WI38 (cell line): Measurements from ENCODE around the gene NRTN.

ENCODE experiments used
- H3K4me3 ChIP-seq: 2 replicates; pipeline ENCODE4 v1.5.1; 2011; ENCODE audit warnings: low read depth, mild to moderate bottlenecking, control low read depth, low read length
- TF ChIP-seq, protein P1 (sequence below): IDR thresholded peaks from 2 replicates; pipeline ENCODE4 v1.5.1; 2012; ENCODE audit warnings: low read depth, mild to moderate bottlenecking, control low read depth, low read length

Gene NRTN

DNA sequence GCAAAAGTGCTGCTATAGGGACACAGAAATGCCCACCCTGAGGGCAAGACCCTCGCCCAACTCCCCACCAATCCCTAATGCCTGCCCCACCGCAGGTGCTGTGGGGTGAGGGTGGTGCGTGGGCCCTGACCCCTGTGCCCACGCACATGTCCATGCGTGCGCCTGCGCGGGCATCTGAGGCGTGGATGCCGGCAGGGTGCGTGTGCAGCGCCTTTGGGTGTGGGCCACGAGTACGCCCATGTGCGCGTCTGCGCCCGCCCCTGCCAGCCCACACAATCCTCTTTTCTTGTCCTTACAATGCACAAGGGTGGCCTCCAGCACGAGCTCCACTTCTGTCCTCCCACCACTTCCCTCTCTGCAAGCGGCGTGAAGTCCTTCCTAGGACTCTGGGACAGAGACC is 20.3 kb downstream of the NRTN start:
- TF ChIP-seq, protein P1, sequence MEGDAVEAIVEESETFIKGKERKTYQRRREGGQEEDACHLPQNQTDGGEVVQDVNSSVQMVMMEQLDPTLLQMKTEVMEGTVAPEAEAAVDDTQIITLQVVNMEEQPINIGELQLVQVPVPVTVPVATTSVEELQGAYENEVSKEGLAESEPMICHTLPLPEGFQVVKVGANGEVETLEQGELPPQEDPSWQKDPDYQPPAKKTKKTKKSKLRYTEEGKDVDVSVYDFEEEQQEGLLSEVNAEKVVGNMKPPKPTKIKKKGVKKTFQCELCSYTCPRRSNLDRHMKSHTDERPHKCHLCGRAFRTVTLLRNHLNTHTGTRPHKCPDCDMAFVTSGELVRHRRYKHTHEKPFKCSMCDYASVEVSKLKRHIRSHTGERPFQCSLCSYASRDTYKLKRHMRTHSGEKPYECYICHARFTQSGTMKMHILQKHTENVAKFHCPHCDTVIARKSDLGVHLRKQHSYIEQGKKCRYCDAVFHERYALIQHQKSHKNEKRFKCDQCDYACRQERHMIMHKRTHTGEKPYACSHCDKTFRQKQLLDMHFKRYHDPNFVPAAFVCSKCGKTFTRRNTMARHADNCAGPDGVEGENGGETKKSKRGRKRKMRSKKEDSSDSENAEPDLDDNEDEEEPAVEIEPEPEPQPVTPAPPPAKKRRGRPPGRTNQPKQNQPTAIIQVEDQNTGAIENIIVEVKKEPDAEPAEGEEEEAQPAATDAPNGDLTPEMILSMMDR = no peak
- no peak overlapping the region for H3K4me3 ChIP-seq

DNA sequence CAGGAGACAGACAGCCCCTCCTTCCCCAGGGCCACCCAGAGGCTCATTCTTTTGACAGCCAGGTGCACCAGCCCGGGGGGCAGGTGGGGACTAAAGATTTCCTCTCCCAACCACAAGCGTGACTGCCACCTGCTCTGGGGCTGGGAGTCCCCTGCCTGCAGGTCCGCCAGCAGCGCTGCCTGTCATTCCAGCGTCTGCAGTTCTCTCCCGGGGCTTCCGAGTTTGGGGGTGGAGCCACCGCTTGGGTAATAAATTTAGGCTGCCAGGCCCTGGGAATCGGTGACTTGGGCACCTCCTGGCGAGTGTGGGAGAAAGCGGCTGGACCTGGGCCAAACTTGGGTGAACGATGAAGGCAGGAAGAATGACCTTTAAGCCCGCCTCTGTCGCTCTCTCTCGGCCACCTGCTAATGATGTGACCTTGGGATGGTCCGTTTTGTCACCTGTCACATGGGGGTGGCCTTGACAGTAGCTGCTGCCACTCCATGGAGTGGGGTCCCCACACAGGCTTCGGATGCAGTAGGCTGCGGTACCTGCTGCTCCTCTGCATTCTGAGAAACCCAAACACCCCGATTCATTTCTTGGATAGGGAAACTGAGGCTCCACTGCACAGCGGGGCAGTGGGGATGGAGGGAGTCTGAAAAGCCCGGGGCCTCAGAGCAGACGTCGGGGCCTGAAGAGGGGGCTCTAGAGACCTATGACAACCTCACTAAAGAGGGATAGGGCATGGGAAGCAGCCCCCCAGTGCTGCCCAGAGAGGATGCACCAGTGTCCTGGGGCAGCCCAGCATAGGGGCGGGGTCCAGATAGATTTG is 21.9 kb downstream of the NRTN start:
- TF ChIP-seq, protein P1 = no peak
- H3K4me3 ChIP-seq = no peak overlapping the region

DNA sequence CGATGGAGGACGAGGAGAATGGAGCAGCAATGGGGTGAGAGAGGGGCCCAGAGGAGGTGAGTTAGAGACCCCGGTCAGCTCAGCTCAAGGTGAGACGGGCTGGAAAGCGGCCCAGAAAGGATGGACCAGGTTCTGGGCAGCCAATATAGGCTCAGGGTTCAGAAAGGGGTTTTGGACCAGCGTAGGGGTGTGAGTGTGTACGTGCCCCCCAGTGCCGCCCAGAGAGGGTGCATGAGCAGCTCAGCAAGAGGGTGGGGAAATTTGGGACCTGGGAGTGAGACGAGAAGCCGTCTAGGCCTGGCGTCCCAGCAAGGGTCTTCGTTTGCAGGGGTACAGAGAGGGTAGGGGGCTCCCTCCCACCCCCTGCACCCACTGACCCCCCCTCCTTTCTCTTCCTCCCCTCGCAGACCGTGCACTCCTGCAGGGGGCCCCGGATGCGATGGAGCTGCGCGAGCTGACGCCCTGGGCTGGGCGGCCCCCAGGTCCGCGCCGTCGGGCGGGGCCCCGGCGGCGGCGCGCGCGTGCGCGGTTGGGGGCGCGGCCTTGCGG is 22.5 kb downstream of the NRTN start:
- H3K4me3 ChIP-seq = no peak overlapping the region
- TF ChIP-seq, protein P1 = no peak

DNA sequence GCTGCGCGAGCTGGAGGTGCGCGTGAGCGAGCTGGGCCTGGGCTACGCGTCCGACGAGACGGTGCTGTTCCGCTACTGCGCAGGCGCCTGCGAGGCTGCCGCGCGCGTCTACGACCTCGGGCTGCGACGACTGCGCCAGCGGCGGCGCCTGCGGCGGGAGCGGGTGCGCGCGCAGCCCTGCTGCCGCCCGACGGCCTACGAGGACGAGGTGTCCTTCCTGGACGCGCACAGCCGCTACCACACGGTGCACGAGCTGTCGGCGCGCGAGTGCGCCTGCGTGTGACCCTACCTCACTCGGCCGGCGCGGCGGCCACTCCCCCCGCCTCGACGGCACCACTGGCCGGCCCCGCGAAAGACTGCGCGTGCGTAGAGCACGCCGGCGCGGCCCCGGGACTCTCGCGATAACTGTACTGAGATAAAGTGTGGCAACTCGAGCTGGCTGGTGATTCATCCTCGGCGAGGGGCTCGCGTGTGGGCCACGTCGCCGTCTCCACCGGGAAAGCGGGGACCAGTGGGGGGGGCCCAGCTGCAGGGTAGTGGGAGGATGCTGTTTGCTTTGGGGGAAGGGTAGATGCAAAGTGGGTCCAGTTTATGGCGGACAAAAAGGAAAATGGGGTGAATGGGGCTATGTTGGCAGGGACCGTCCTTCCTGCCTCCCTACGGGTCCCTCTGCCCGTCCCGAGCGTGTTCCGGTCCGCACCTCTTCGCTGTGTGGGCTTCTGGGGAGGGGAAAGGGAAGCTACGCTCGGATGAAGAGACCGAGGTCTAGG is 23.2 kb downstream of the NRTN start:
- TF ChIP-seq, protein P1 = no peak

DNA sequence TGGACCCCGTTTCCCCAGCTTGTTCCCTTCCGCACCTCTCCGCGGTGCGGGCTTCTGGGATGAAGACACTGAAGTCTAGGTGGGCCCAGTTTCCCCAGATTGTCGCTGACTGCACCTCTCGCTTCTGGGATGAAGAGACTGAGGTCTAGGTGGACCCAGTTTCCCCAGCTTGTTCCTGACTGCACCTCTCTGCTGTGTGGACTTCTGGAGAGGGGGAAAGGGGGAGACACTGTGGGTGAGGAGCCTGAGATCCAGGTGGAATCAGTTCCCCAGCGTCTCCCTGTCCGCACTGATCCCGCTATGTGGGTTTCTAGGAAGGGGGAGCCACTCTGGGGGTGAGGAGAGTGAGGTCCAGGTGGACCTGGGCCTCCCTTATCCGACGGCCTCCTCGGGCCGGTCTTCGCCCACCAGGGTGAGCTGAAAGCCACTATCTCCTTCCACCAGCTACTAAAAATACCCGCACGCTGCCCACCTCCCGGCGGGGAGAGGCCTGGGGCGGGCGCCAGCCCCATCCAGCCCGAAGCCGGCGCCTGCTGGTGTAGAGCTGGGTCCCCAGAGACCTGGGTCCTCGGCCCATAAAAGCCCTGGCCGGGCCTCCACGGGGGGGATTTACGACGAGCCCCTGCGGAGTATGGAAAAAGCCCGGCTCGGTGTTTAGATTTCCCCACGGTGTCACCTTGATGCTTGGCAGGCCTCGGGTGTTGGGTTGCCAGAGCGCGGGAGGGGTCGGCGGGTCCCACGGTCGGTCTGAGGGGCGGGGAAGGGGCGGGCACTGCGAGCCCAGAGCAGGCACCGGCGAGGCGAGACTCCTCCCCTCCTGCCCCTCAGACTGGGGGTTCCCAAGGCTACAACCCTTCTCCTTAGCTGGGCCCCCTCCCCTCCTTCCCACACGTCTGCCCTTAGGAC is 24.0 kb downstream of the NRTN start:
- H3K4me3 ChIP-seq = peak overlapping the region; percentile 56
- TF ChIP-seq, protein P1 = no peak

More for the DNA sequence above, 23.2 kb downstream of the NRTN start:
- peak overlapping the region; percentile 56 for H3K4me3 ChIP-seq

DNA sequence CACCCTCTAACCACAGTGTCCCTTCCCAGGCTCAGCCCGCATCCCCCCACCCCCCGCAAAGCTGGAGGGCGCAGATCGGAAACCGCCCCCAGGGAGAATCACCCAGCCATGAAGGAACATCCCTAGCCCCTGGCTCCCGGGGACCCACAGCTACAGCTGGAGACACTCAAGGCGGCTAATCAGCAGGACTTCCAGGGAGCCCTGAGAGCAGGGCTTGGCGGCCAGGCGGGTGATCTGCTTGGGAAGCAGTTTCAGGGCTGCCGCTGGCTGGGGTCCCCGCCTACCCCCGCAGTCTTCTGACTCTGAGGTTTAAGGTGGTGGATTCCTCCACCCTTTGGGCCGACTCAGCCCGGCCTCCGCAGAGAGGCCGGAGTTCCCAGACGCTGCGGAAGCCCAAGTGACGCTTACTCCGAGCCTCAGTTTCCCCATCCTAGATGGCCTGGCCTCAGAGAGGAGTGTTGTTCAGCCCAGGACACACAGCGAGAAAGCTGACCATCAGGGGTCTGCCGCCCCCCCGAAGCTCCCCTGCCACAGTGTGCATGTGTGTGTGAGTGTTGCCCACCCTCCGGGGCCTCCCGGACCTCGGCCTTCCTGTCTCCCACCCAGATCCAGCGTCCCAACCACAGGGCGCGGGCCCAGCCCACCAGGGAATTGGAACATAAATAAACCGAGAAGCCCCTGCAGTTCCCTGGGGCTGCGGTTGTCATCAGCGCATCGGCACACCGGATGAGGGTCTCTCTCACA is 24.9 kb downstream of the NRTN start:
- TF ChIP-seq, protein P1 = no peak
- no peak overlapping the region for H3K4me3 ChIP-seq
